ENCODE data around the gene APOBEC3G.

APOBEC3G gene

GRCh38 chr22:39110631-39111561 lies 33.8 kb downstream of the APOBEC3G start:
- no peak overlapping the region for H3K27ac ChIP-seq
- no peak overlapping the region for H3K4me3 ChIP-seq (ENCODE audit: low read depth, low read length)
- no peak for TF ChIP-seq CTCF (IDR thresholded peaks at IDR 0.05; ENCODE audit: low read depth, low read length, missing control alignments)
- no peak for DNase-seq
- in situ Hi-C loops (cut with HindIII; ENCODE audit: low pct_ligation_motif_present, low sequenced_read_pairs) = no loop called here
- peaks cover 13% of the 10 kb centered on the region for H3K27me3 ChIP-seq (replicated peaks)
- no peaks in the 10 kb centered on the region for H3K36me3 ChIP-seq (replicated peaks)

DNA sequence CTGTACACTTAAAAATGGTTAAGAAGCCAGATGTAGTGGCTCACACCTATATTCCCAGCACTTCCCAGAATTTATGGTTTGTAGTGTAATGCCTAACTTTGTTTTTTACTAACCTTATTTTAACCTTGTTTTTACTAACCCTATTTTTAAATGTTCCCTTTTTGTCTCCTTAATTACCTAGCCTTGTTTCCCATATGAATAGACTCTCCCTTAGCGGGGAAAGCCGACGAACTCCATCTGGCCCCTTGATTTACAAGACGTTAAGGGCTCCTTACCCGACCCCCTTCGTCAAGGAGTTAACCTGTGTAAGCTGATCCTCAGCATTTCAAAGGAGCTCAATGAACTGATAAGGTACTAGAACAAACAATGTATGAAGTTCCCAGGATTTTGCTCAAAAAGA lies 37.0 kb downstream of the APOBEC3G start:
- Histone ChIP-seq H3K27me3 (replicated peaks) (peaks cover 18% of the 10 kb centered on the region), H3K4me3 (ENCODE audit: low read depth, low read length) (no peak overlapping the region), H3K27ac (no peak overlapping the region), H3K36me3 (replicated peaks) (no peaks in the 10 kb centered on the region)
- TF ChIP-seq CTCF (IDR thresholded peaks at IDR 0.05; ENCODE audit: low read depth, low read length, missing control alignments) = no peak
- no peak for DNase-seq
- in situ Hi-C loops (cut with HindIII; ENCODE audit: low pct_ligation_motif_present, low sequenced_read_pairs) = no loop called here

DNA sequence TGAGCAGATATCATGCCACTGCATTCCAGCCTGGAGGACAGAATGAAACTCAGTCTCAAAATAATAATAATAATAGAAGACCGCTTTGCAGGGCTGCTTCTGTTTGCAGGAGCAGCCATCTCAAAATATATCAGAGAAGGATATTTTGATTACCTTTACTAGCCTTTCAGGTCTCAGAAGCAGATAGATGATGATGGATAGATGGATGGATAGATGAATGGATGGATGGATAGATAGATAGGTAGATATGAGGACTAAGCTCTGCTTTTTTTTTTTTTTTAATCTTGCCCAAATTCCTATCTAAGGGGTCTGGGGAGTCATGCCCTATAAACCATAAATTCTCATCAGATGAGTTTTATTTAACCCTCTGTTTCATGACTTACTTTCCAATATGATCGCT lies 38.5 kb downstream of the APOBEC3G start:
- DNase-seq = no peak
- Histone ChIP-seq H3K36me3 (replicated peaks) (no peaks in the 10 kb centered on the region), H3K27ac (no peak overlapping the region), H3K27me3 (replicated peaks) (peaks cover 18% of the 10 kb centered on the region), H3K4me3 (ENCODE audit: low read depth, low read length) (no peak overlapping the region)
- in situ Hi-C loops (cut with HindIII; ENCODE audit: low pct_ligation_motif_present, low sequenced_read_pairs) = no loop called here
- TF ChIP-seq CTCF (IDR thresholded peaks at IDR 0.05; ENCODE audit: low read depth, low read length, missing control alignments) = no peak

DNA sequence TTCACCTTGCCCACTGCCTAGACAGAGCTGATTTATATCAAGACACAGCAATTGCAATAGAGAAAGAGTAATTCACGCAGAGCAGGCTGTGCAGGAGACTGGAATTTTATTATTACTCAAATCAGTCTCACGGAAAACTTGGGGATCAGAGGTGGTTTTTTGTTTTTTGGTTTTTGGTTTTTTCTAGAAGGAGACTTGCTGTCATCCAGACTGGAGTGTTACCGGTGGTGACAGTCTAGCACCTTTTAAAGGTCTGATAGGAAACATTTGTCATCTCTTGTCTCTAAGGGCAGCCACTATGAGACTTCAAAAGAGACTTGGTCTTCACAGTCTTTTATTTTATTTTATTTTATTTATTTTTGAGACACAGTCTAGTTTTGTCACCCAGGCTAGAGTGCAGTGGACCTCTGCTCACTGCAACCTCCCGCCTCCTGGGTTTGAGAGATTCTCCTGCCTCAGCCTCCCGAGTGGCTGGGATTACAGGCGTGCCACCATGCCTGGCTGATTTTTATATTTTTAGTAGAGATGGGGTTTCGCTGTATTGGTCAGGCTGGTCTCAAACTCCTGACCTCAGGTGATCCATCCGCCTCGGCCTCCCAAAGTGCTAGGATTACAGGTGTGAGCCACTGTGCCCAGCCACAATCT lies 39.0 kb downstream of the APOBEC3G start:
- no peak for DNase-seq
- Histone ChIP-seq H3K36me3 (replicated peaks) (no peaks in the 10 kb centered on the region), H3K27me3 (replicated peaks) (peaks cover 15% of the 10 kb centered on the region), H3K27ac (no peak overlapping the region), H3K4me3 (ENCODE audit: low read depth, low read length) (no peak overlapping the region)
- TF ChIP-seq CTCF (IDR thresholded peaks at IDR 0.05; ENCODE audit: low read depth, low read length, missing control alignments) = no peak
- in situ Hi-C loops (cut with HindIII; ENCODE audit: low pct_ligation_motif_present, low sequenced_read_pairs) = no loop called here

DNA sequence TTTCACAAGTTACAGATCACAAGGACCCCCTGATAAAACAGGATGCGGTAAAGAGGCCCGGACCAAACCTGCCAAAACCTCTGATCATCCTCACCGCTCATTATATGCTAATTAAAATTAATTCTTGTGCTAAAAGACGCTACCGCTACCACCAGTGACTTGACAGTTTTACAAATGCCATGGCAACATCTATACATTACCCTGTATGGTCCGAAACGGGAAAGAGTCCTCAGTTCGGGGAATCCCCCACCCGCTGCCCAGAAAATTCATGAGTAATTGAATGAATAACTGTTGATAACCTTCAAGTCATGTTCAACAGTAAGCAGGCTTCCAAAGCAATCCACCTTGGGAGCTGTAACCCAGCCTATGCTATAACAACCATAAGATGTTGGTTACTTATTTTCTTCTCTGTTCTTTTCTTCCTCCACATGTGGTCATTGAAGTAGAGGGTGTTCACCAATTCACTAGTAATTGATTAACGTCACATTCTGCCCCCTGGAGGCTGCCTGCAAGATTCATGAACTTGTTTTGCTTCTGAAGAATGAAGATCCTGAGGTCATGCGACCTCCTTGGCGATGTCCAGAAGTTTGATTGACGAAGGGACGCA lies 40.6 kb downstream of the APOBEC3G start:
- TF ChIP-seq CTCF (IDR thresholded peaks at IDR 0.05; ENCODE audit: low read depth, low read length, missing control alignments) = peak; percentile 65
- Histone ChIP-seq H3K27ac (no peak overlapping the region), H3K27me3 (replicated peaks) (peaks cover 14% of the 10 kb centered on the region), H3K4me3 (ENCODE audit: low read depth, low read length) (no peak overlapping the region), H3K36me3 (replicated peaks) (no peaks in the 10 kb centered on the region)
- in situ Hi-C loops (cut with HindIII; ENCODE audit: low pct_ligation_motif_present, low sequenced_read_pairs) = no loop called here
- DNase-seq = peak; percentile 20

Measured in brain microvascular endothelial cell (primary cell).